Adrenal gland (tissue), 5 donors: ENCODE results near the gene LLGL2.

Experiments used
- POLR2A ChIP-seq, 2 donors: fragments of 450-650 bp; IDR thresholded peaks; one replicate each; pipeline ENCODE4 v1.6.1; 2017; ENCODE audit warnings: antibody characterized with exemption in 2 of 2, mild to moderate bottlenecking in 2 of 2, moderate library complexity in 1 of 2
- TF ChIP-seq, protein P1 (sequence below), 6 experiments: fragments of 450-650 bp in 4 of 6; fragments of 200-600 bp in 2 of 6; sonication (generic) in 1 of 6; IDR thresholded peaks; 1 replicate in 5 of 6; 2 replicates in 1 of 6; pipeline versions ENCODE4 v1.5.1 to v1.8.0; 2016 to 2021; ENCODE audit warnings: antibody characterized with exemption in 6 of 6, mild to moderate bottlenecking in 2 of 6, moderate library complexity in 1 of 6
- donor health status: DM: no; HTN: no; CAD: no.

GRCh38 chr17:75490953-75491649, 34.4 kb upstream of the LLGL2 start:
- TF ChIP-seq POLR2A (IDR thresholded peaks at IDR 0.05), result no peak
- TF ChIP-seq, protein P1, sequence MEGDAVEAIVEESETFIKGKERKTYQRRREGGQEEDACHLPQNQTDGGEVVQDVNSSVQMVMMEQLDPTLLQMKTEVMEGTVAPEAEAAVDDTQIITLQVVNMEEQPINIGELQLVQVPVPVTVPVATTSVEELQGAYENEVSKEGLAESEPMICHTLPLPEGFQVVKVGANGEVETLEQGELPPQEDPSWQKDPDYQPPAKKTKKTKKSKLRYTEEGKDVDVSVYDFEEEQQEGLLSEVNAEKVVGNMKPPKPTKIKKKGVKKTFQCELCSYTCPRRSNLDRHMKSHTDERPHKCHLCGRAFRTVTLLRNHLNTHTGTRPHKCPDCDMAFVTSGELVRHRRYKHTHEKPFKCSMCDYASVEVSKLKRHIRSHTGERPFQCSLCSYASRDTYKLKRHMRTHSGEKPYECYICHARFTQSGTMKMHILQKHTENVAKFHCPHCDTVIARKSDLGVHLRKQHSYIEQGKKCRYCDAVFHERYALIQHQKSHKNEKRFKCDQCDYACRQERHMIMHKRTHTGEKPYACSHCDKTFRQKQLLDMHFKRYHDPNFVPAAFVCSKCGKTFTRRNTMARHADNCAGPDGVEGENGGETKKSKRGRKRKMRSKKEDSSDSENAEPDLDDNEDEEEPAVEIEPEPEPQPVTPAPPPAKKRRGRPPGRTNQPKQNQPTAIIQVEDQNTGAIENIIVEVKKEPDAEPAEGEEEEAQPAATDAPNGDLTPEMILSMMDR (IDR thresholded peaks at IDR 0.05), result no peak
